Bronchus fibroblast of lung (primary cell): ENCODE results near the gene LIPI. TPM values are rescaled to one million over a fixed set of nuclear protein-coding genes. Genes with fewer than 3 reads are reported as not detected.

Experiments used
- total RNA-seq: library from RNA; depleted of rRNA; stranded (reverse); fragments of >200 nt; gene quantifications from 2 replicates; pipeline ENCODE4 v1.2.3, GENCODE V29; 2015

LIPI gene
- total RNA-seq = not detected in 2 replicates

GRCh38 chr21:14210738-14211137, at the start of gene LIPI:
Gene LIPI, minus strand, starts transcription at chr21:14210955. Its CDS starts 110 bp downstream, at chr21:14210845.

DNA sequence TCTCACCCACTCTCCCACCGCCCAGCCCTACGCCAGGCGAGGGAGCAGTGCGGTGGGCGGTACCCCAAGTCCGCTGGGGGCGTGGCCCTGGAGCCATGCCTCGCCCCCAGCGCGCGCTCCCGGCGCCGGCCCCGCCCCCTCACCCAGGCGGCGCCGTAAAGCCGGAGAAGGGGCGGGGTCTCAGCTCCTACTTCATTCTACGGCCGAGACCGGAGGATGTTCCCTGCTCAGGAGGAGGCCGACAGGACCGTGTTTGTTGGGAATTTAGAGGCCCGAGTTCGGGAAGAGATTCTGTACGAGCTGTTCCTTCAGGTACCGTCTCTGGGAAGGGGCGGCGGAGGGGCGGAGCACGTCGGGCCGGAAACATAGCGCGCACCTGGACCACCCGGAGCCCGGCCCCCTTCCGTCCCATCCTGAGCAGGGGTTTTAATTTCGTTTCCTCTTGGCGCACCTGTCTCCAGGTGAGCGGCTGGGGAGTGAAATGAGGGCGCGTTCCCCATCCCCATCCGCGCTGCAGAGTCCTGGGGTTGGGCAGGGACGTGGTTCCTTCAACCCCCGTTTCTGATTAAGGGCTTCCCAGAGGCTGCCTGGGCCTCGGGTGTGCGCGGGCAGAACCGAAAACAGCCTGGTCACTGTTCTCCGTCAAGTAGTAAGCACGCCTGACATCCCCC, 5.4 kb upstream of the LIPI start, which contains the start of gene RBM11:
TSS of gene RBM11 (plus strand) at position 187 of the 671 bp plus-strand sequence. CDS start at position 217, 30 bp downstream.

Other genes with a start within 250 kb of the LIPI start
- 0.15 TPM in 1 of 2 replicates, not detected in the other for gene RBM11, start 5.2 kb upstream of the LIPI start, total RNA-seq
- gene HSPA13, start 172.2 kb upstream of the LIPI start, total RNA-seq = 29.6 and 37.2 TPM in 2 replicates